Body of pancreas (tissue), 4 donors: ENCODE measurements around the gene PRDM16. TPM values are rescaled to one million over a fixed set of nuclear protein-coding genes. Genes with fewer than 3 reads are reported as not detected.

Source experiments
- ATAC-seq: fragments of 150-250 bp; one replicate; pipeline ENCODE4 v1.9.1; 2016
- DNase-seq, 4 donors: peaks; one replicate each; pipeline ENCODE4 v3.0.0-alpha.2; 2019
- H3K27ac ChIP-seq, 4 donors: fragments of 200-600 bp; sonication (generic); 1 replicate in 3 of 4; 2 replicates in 1 of 4; pipeline versions ENCODE4 v1.5.1 to v1.6.1; 2016 to 2019; ENCODE audit warnings: mild to moderate bottlenecking in 1 of 4, mixed read lengths in 1 of 4, moderate library complexity in 1 of 4
- H3K27me3 ChIP-seq, 2 donors: fragments of 200-600 bp; sonication (generic); one replicate each; pipeline ENCODE4 v1.6.0; 2016; ENCODE audit warnings: mild to moderate bottlenecking in 1 of 2
- H3K36me3 ChIP-seq, 2 donors: fragments of 200-600 bp; sonication (generic); replicated peaks in 1 of 2; 2 replicates each; pipeline ENCODE4 v1.5.1; 2016; ENCODE audit warnings: low read depth in 2 of 2; ENCODE audit not compliant: insufficient read depth in 1 of 2
- H3K4me1 ChIP-seq: fragments of 200-600 bp; sonication (generic); one replicate; pipeline ENCODE4 v1.6.0; 2016
- H3K4me3 ChIP-seq, 2 donors: fragments of 200-600 bp; sonication (generic); 1 replicate in 1 of 2; 2 replicates in 1 of 2; pipeline ENCODE4 v1.5.1; 2016 to 2019
- H3K9me3 ChIP-seq, 3 donors: fragments of 200-600 bp; sonication (generic); 1 replicate in 2 of 3; 2 replicates in 1 of 3; pipeline ENCODE4 v1.5.1; 2016
- POLR2A ChIP-seq, 3 donors: fragments of 450-650 bp; IDR thresholded peaks; one replicate each; pipeline ENCODE4 v1.6.1; 2016; ENCODE audit warnings: antibody characterized with exemption in 3 of 3, mild to moderate bottlenecking in 2 of 3
- WGBS, 2 donors: methylation state at CpG; one replicate each; pipeline ENCODE4 v1.1.5; 2017; 5-methylcytosine and 5-hydroxymethylcytosine counted together
- intact Hi-C: fragments of 100-400 bp; cut with DNase I; formaldehyde crosslinking; loops from one replicate; pipeline ENCODE4 v1.15.1; 2023
- total RNA-seq, 2 donors: library from RNA; depleted of rRNA; stranded (reverse); fragments of >200 nt; gene quantifications; one replicate each; pipeline ENCODE4 v1.1.0, GENCODE V29; 2016
- TF ChIP-seq, protein P1 (sequence below), 7 experiments: fragments of 450-650 bp in 4 of 7; fragments of 200-600 bp in 3 of 7; sonication (generic) in 3 of 7; IDR thresholded peaks; one replicate each; pipeline ENCODE4 v1.5.1; 2016 to 2019; ENCODE audit warnings: antibody characterized with exemption in 7 of 7

The PRDM16 gene
- total RNA-seq, 2 donors from 2014 or later: 15.2 to 16.6 TPM

DNA sequence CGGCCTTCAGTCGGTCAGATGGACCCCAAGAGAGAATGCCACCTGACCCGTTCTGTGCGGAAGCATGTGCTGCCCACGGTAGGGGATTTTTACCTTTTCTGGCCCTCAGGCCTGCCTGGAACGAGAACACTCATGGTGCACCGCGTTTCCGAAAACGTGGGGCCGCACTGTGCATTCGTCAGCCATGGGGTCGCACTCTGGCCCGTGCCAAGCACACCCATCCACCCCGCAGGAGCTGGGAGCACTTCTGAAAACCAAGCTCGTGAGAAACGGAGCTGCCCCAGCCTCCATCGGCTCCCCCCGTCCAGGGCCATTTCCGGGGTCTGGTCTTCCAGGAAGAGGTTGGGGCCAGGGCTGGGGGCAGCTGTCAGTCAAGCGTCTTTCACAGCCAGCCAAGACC is 72.8 kb downstream of the PRDM16 start:
- no peaks in the 10 kb centered on the region for H3K9me3 ChIP-seq
- peaks cover 27% of the 10 kb centered on the region for H3K4me1 ChIP-seq
- H3K4me3 ChIP-seq: no peak overlapping the region
- H3K27ac ChIP-seq: no peak overlapping the region
- ATAC-seq (no peak), DNase-seq (no peak)
- 76 to 90% methylated on average over 16 to 21 of the region's 21 CpGs for WGBS, 2 donors
- TF ChIP-seq POLR2A (IDR thresholded peaks at IDR 0.05): no peak
- TF ChIP-seq, protein P1, sequence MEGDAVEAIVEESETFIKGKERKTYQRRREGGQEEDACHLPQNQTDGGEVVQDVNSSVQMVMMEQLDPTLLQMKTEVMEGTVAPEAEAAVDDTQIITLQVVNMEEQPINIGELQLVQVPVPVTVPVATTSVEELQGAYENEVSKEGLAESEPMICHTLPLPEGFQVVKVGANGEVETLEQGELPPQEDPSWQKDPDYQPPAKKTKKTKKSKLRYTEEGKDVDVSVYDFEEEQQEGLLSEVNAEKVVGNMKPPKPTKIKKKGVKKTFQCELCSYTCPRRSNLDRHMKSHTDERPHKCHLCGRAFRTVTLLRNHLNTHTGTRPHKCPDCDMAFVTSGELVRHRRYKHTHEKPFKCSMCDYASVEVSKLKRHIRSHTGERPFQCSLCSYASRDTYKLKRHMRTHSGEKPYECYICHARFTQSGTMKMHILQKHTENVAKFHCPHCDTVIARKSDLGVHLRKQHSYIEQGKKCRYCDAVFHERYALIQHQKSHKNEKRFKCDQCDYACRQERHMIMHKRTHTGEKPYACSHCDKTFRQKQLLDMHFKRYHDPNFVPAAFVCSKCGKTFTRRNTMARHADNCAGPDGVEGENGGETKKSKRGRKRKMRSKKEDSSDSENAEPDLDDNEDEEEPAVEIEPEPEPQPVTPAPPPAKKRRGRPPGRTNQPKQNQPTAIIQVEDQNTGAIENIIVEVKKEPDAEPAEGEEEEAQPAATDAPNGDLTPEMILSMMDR (IDR thresholded peaks at IDR 0.05): no peak
- intact Hi-C loops: no loop called here
- no peaks in the 10 kb centered on the region for H3K36me3 ChIP-seq
- H3K27me3 ChIP-seq: no peaks in the 10 kb centered on the region

DNA sequence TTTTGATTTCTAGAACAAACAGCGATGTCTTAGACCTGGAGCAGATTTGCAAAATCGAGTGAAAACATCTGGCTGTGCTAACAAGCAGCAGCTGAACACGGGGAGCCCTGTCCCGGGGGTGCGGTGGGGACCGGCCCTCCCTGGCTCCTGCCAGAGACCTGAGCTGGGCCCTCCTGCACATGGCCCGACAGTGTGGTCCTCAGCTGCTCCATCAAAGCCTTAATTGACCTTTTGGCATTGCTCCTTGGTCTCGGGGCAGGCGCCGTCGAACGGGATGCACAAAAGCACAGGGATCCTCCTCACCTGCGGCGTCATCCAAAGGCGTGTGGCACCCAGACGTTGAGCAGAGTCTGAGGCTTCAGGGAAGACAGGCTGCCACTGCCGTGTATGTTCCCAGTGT is 73.2 kb downstream of the PRDM16 start:
- Histone ChIP-seq H3K36me3 (no peaks in the 10 kb centered on the region), H3K4me3 (no peak overlapping the region), H3K27ac (no peak overlapping the region), H3K9me3 (no peaks in the 10 kb centered on the region), H3K4me1 (peaks cover 27% of the 10 kb centered on the region), H3K27me3 (no peaks in the 10 kb centered on the region)
- intact Hi-C loops: no loop called here
- no peak for DNase-seq
- no peak for ATAC-seq
- TF ChIP-seq, protein P1 (IDR thresholded peaks at IDR 0.05): no peak
- no peak for TF ChIP-seq POLR2A (IDR thresholded peaks at IDR 0.05)
- 68 to 84% methylated on average over 4 to 17 of the region's 17 CpGs for WGBS, 2 donors

DNA sequence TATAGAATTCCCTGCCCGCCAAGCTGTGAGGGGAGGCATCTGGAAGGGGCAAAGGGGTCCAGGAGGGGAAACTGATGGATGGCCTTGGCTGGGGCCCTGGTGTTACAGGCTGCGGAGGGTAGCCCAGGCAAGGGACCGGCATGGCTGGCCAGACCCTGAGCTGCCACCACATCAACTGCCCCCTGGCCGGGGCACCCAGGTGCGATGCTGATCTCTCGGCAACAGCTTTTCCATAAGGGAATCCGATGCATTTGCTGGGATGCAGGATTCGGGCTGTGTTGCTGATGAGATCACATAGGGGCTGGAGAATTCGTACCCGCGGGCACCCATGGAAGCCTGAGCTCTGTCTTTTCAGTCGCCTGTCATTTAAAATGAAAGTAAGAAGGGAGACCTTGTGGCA is 73.7 kb downstream of the PRDM16 start:
- H3K4me3 ChIP-seq: no peak overlapping the region
- no peaks in the 10 kb centered on the region for H3K9me3 ChIP-seq
- DNase-seq (no peak), ATAC-seq (no peak)
- H3K36me3 ChIP-seq: no peaks in the 10 kb centered on the region
- peaks cover 27% of the 10 kb centered on the region for H3K4me1 ChIP-seq
- intact Hi-C loops: no loop called here
- H3K27me3 ChIP-seq: no peaks in the 10 kb centered on the region
- H3K27ac ChIP-seq: no peak overlapping the region
- TF ChIP-seq POLR2A (IDR thresholded peaks at IDR 0.05): no peak
- TF ChIP-seq, protein P1 (IDR thresholded peaks at IDR 0.05): no peak
- 93 to 96% methylated on average over 8 to 12 of the region's 12 CpGs for WGBS, 2 donors

DNA sequence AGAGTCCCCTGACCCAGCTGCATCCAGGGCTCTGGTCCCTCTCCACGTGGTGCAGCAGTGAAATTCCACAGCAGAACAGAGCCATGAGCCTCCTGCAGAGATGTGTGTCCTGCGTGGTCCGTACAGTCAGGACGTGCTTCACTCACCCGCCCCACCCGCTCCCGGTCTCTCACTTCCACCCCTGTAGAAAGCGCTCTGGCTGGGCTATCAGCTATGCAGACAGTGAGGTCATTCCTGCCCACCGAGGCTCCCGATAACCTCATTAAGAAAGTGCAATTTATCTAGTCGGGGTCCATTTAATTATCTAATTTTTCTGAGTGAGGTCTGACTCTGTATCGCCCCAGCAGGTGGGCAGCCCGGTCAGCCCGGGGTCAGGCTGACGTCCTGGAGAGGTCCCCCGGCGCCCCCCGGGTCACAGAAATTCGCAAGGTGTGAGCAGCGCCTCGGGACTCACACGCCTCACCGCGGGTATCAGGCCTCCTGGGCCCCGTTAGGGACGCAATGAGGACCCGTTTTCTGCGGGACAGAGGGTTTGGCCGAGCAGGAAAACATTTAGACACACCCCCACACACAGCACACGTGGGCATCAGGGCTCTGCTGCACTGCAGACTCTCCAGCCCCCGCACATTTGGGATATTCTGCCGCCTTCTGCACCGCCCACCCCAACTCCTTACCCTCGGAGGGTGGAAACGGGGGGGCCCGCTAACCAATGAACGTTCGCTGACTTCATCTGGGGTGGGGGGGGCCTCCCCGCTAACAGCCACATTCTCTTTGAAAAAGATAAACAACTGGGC is 76.7 kb downstream of the PRDM16 start:
- TF ChIP-seq, protein P1 (IDR thresholded peaks at IDR 0.05): no peak
- TF ChIP-seq POLR2A (IDR thresholded peaks at IDR 0.05): no peak
- no peak for ATAC-seq
- no peak for DNase-seq
- no peaks in the 10 kb centered on the region for H3K9me3 ChIP-seq
- WGBS, 2 donors: 85 to 88% methylated on average over 21 to 35 of the region's 39 CpGs
- H3K4me3 ChIP-seq: no peak overlapping the region
- intact Hi-C loops: no loop called here
- H3K27me3 ChIP-seq: no peaks in the 10 kb centered on the region
- no peaks in the 10 kb centered on the region for H3K36me3 ChIP-seq
- H3K27ac ChIP-seq: no peak overlapping the region
- peaks cover 9% of the 10 kb centered on the region for H3K4me1 ChIP-seq

DNA sequence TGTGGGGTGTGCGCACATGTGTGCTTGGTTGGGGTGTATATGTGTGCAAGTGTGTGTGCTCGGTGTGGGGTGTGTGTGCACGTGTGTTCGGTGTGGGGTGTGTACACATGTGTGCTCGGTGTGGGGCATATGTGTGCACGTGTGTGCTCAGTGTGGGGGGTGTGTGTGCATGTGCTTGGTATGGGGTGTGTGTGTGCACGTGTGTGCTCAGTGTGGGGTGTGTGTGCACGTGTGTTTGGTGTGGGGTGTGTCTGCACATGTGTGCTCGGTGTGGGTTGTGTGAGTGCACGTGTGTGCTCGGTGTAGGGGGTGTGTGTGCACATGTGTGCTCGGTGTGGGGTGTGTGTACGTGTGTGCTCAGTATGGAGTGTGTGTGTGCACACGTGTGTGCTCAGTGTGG is 77.5 kb downstream of the PRDM16 start:
- intact Hi-C loops: no loop called here
- peaks cover 7% of the 10 kb centered on the region for H3K4me1 ChIP-seq
- no peaks in the 10 kb centered on the region for H3K9me3 ChIP-seq
- no peaks in the 10 kb centered on the region for H3K36me3 ChIP-seq
- TF ChIP-seq, protein P1 (IDR thresholded peaks at IDR 0.05): no peak
- no peak for TF ChIP-seq POLR2A (IDR thresholded peaks at IDR 0.05)
- H3K27ac ChIP-seq: no peak overlapping the region
- WGBS, 2 donors: 86 to 90% methylated on average over 14 of the region's 14 CpGs
- ATAC-seq: no peak
- no peak overlapping the region for H3K4me3 ChIP-seq
- no peak for DNase-seq
- no peaks in the 10 kb centered on the region for H3K27me3 ChIP-seq
